Activated CD4-positive, CD25-positive, alpha-beta regulatory T cell treated with anti-CD3 and anti-CD28 coated beads, Interleukin-2, amount 50 U/mL, for 16 hours (primary cell): ENCODE results near the gene ZNF600.
"Not testable (repeated sequence)": the region's sequence is repeated elsewhere in the genome, so short reads cannot be mapped to it uniquely, and the experiment has no call there.

ENCODE experiments used
- DNase-seq: peaks from one replicate; pipeline ENCODE4 v3.0.0-alpha.2; 2020; ENCODE audit warnings: low read depth, low spot score

The ZNF600 gene

GRCh38 chr19:52786464-52787354 is at the start of gene ZNF600:
Gene ZNF600, minus strand, starts transcription at chr19:52786791. Its CDS starts 7,903 bp downstream, at chr19:52778888.
- peak; percentile 45 for DNase-seq

GRCh38 chr19:52834289-52834688 is 47.7 kb upstream of the ZNF600 start:
- DNase-seq: not testable (repeated sequence)

- DNase-seq: not testable (repeated sequence)
Measured at GRCh38 chr19:52833541-52833940, 47.0 kb upstream of the ZNF600 start.

- DNase-seq: not testable (repeated sequence)
Measured at GRCh38 chr19:52829866-52830265, 43.3 kb upstream of the ZNF600 start.

GRCh38 chr19:52825765-52826164 is 39.2 kb upstream of the ZNF600 start:
- DNase-seq: no peak

GRCh38 chr19:52823676-52824075 is 37.1 kb upstream of the ZNF600 start:
- DNase-seq: no peak

GRCh38 chr19:52821204-52821960 is 34.8 kb upstream of the ZNF600 start, which contains the start of gene ZNF28:
Gene ZNF28, minus strand, starts transcription at chr19:52821633. Its CDS starts 3,675 bp downstream, at chr19:52817958.
- peak; percentile 30 for DNase-seq

- not testable (repeated sequence) for DNase-seq
Measured at GRCh38 chr19:52820472-52821203, 34.0 kb upstream of the ZNF600 start.

GRCh38 chr19:52809801-52810200 is 23.2 kb upstream of the ZNF600 start:
- no peak for DNase-seq

- DNase-seq: not testable (repeated sequence)
Measured at GRCh38 chr19:52799950-52800640, 13.5 kb upstream of the ZNF600 start.

GRCh38 chr19:52789440-52789839 is 2.8 kb upstream of the ZNF600 start:
- DNase-seq: no peak

GRCh38 chr19:52786078-52786463 is 520 bp downstream of the ZNF600 start:
- no peak for DNase-seq

- DNase-seq: no peak
Measured at GRCh38 chr19:52785506-52785905, 1.1 kb downstream of the ZNF600 start.

- not testable (repeated sequence) for DNase-seq
Measured at GRCh38 chr19:52782864-52783263, 3.7 kb downstream of the ZNF600 start.

- DNase-seq: no peak
Measured at GRCh38 chr19:52778811-52779210, 7.8 kb downstream of the ZNF600 start.

GRCh38 chr19:52756447-52756846 is 30.1 kb downstream of the ZNF600 start:
- not testable (repeated sequence) for DNase-seq

- DNase-seq: no peak
Measured at GRCh38 chr19:52749780-52750179, 36.8 kb downstream of the ZNF600 start.

GRCh38 chr19:52748336-52748950 is 38.1 kb downstream of the ZNF600 start:
- DNase-seq: no peak

- not testable (repeated sequence) for DNase-seq
Measured at GRCh38 chr19:52745919-52746318, 40.7 kb downstream of the ZNF600 start.

GRCh38 chr19:52743091-52743490 is 43.5 kb downstream of the ZNF600 start:
- no peak for DNase-seq

GRCh38 chr19:52742516-52742915 is 44.1 kb downstream of the ZNF600 start:
- no peak for DNase-seq
